HG03045 (cell line): ENCODE results near the gene CTNND2.
"Not testable (repeated sequence)": the region's sequence is repeated elsewhere in the genome, so short reads cannot be mapped to it uniquely, and the experiment has no call there.

Experiments used
- ATAC-seq: cut with Tn5 transposase; IDR thresholded peaks from one replicate; pipeline ENCODE4 v1.9.1; 2021; ENCODE audit warnings: mild to moderate bottlenecking, moderate library complexity; ENCODE audit not compliant: unreplicated experiment

CTNND2 gene

DNA sequence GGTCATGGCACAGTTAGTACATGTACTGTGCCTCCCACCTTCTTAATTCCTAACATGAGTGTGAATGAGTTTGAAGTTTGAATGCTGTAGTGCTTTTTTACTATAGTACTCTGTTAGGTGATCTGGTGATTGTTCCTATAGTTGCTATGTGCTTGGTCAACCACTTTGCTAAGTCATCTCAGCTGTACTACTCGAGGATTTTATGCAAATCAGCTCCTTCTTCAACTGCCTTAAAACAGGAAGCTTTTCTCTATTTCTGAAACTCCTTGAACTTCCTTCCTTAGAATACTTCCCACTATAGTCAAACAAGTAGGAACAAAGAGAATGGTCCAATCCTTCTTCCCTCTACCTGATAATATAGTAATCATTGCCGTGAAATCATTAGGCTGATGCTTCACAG lies 219.6 kb downstream of the CTNND2 start:
- no peak for ATAC-seq

- no peak for ATAC-seq
Measured at GRCh38 chr5:11683666-11684065, 220.6 kb downstream of the CTNND2 start.

DNA sequence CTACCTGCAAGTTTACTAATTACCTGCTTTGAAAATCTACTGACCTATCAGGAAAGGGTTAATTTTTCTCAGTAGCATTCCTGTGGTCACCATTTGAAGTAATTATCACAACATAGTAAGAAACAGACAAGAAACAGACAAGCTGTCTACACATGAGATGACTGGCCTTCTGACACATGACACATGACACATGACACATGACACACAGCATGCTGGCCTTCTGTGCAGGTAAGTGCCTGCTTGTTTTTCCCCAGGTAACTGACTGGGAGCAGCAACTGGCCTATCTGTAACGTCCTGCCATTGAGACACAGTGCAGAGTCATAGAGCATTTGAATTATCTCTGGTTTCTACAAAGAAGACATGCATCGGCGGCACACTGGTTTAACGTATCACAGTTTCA lies 222.4 kb downstream of the CTNND2 start:
- no peak for ATAC-seq

DNA sequence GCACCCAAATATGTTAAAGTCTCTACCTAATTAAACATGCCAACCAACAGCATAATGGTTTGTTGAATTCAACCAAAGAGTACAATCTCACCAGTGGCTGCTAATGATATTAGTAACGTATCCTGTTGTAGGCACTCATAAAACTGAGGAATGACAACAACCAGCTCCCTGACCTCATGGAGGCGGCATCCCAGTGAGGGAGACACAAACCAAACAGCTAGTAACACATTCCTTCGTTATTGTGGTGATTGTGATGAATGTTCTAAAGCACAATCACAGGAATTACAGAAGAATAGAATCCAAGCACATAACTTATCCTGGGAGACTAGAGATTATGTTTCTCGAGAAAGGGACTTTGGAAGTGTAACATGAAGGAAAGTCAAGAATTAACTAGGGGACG lies 224.6 kb downstream of the CTNND2 start:
- no peak for ATAC-seq

DNA sequence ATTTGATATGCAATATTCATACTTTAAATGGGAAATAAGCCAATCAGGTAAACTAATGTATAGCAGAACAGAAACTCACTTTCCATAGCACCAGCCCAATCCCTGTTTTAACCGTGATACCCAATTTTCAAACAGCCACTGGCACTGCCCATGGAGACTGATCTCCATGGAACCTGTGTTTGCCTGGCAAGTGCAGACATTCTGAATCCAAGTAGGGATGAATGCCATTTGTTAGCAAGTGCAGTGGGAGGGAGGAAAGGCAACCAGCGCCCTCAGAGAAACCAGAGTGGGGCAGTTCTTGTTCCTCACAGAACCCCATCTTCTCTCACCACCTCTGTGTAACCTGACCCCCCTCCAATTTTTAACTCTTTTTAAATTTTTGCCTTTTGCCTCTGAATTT lies 229.1 kb downstream of the CTNND2 start:
- ATAC-seq: no peak

GRCh38 chr5:11672385-11673085 lies 231.7 kb downstream of the CTNND2 start:
- ATAC-seq: no peak

DNA sequence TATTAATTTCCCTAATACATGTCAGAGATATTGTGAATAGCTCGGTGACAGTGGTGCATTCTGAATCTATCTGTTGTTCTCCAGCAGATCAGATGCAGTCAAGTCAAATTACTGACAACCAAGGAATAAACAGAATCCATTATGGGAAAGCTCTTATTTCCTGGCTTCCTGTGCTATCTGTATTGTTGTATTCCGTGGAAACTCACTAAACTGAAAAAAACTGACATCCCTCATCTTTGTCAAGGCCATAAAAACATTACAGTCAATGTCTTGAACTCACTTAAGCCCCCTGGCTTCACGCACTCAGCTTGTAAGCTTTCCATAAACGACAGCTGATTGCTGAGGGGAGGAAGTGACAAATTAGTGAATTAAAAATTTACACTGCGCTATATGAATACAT lies 245.9 kb downstream of the CTNND2 start:
- no peak for ATAC-seq

DNA sequence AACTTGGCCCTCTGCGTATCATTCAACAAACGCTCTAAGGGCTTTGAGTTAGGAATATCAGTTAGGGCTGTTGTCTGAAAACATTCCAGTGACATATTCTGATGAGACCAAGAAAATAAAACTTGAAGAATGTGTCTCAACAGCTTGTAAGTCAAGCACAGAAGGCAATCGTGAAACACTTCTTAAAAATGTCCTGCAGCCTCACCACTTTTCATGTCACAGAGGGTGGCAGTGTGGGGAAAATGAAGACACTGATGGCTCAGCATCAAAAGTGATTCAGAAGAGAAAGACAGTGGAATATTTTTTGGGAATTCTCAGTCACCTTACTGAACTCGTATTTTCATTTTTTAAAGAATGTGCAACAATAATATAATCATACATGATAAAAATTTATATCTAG lies 247.3 kb downstream of the CTNND2 start:
- ATAC-seq: no peak

DNA sequence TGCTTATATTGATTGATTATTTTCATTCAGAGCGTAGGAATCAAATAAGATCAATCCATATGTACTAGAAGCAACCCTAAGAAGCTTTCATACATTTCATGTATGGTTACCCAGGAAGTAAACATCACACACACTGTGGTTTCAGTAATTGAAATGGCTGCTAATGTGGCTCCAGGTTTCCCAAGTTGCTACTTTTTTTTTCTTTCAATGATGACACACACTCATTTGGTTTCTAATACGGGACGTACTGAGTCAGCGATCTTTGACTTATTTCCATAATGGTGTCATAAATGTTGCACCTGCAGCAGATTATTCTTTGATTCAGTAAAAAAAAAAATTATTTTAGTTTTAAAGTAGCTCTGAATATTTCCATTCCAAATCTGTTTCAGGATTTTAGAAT lies 248.6 kb downstream of the CTNND2 start:
- ATAC-seq: no peak

DNA sequence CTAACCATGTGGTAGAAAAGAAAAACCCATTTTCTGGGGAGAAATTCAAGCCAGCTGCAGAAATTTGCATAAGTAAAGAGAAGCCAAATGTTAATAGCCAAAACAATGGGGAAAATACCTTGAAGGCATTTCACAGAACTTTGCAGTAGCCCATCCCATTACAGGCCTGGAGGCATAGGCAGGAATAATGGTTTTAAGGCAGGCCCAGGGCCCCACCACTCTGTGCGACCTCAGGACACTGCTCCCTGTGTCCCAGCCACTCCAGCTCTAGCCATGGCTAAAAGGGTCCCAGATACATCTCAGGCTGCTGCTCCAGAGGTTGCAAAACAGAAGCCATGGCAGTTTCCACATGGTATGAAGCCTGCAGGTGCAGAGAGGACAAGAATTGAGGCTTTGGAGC lies 253.3 kb downstream of the CTNND2 start:
- ATAC-seq: no peak

- no peak for ATAC-seq
Measured at GRCh38 chr5:11646141-11646540, 258.1 kb downstream of the CTNND2 start.

GRCh38 chr5:11642438-11642837 lies 261.8 kb downstream of the CTNND2 start:
- no peak for ATAC-seq

DNA sequence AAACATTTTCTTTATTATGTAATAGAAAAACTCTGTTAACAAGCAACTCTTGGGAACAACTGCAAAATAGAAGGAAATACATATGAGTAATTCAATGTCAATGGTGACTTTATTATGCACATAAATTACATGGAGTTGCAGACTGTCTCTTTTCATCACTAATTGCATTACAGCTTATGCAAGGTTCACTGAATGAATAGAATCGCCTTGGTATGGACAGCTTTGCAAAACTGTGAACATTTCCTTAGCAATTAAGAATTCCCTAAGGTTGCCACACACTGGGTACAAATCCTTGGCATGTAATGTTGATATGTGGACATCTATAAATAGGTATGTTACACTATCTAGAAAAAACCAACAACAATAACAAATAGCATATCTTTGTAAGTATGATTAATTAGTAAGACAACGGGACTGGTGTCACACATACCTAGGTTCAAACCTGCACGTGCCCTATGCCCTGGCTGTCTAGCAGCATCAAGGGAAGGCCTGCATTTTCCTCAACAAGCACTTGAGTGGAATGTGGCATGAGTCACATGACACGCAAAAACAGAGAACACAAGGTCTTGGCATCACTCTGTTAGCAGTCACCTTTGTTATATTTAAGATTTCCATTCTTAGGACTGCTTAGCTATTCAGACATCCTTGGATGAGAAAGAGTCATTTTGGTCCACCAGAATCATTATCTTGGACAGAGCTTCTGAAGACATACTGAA lies 263.9 kb downstream of the CTNND2 start:
- ATAC-seq: no peak

GRCh38 chr5:11622785-11623184 lies 281.5 kb downstream of the CTNND2 start:
- no peak for ATAC-seq

DNA sequence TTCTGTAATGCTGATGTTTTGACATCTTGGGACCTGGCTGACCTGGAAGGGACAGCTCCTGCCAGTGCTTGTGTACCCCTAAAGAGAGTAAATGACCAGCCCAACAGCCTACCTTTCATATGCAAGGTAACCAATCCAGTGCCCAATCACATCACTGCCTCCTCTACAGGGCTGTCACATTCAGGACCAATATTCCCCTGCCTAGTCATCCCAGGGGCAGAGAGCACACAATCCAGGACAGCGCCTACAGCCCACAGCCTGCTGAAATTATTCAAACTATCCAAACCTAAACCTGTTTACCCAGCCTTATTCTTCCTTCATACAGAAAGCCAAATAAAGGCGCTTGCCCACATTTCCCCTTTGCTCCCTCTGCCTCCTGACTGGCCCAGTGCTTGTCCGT lies 284.1 kb downstream of the CTNND2 start:
- no peak for ATAC-seq

- ATAC-seq: no peak
Measured at GRCh38 chr5:11619339-11620024, 284.8 kb downstream of the CTNND2 start.

DNA sequence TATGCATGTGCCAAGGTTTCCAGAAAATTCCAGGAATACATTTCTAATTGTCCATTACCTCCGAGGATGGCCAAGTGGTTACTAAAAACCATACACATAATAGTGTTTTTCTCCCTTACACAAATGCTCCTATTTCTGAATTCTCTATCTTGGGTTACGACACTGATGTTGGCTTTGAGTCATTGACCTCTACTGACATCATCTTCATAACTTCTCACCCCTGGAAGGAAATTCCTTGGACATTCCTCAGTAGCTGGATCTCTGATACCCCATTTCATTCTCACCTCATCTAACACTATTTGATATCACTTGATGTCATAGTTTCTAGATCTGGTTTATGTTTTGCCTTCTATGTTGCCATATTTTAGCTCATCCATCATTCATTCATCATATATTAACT lies 287.2 kb downstream of the CTNND2 start:
- ATAC-seq: no peak

GRCh38 chr5:11616624-11617023 lies 287.6 kb downstream of the CTNND2 start:
- ATAC-seq: not testable (repeated sequence)

DNA sequence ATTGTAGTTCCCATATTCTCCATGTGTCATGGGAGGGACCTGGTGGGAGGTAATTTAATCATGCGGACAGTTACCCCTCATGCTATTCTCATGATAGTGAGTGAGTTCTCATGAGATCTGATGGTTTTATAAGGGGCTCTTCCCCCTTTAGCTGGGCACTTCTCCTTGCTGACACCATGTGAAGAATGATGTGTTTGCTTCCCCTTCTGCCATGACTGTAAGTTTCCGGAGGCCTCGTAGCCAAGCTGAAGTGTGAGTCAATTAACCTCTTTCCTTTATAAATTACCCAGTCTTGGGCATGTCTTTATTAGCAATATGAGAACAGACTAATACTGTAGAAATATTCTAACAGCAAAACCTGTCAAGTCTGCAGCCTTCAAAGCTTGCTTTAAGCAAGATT lies 293.2 kb downstream of the CTNND2 start:
- ATAC-seq: no peak

DNA sequence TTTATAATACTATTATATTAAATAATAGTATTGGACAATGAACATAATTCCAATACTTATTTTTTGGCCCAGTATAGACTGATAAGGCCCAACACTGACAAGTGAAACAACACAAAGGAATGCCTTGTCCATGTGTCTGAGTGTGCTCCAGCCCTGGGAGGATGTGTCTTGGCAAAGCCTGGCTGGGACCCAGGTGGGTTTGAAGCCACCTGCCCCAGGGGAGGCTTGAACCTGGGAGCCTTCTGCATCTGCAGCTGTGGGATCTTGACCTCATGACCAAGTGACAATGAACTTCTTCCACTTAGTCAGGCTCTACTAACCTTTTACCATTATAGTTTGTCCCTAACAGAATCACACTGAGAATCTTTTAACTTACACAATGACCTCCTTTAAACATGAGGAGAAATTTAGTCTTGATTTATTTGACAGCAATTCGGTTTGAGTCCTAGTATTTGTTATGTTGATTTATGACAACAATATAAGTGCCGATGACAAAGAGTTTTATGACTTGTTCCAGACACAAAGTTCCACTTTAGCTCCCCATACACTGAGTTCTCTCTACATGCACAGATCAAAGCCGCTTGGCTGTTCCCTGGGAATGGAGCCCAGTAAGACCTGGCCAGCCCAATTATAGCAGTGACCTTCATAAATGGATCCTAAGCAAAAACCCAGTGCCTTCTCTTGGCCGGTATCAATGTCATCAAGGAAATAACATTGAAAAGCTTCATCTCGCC lies 294.5 kb downstream of the CTNND2 start:
- ATAC-seq: no peak

DNA sequence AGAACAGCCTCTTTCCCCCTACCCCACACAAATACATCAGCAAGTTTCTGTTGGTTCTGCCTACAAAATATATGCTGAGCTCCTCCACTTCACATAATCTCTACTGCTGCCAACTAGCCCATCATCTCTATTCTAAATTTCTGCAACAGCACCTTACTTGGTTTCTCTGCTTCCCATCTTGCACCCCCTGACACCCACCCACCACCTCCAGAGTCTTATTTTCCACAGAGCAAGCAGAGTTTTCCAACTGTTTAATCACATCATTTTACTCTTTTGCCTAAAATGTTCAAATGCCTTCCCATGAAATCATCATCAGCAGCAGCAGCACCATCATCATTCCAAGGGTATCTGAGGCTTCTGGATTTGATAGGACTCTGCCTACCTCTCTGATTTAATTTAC lies 295.7 kb downstream of the CTNND2 start:
- ATAC-seq: no peak
